Calu3 (cell line): ENCODE results near the gene TPCN2. TPM values are rescaled to one million over a fixed set of nuclear protein-coding genes. Genes with fewer than 3 reads are reported as not detected.

Source experiments
- BruUV-seq: library from RNA; stranded (reverse); fragments of 400-500 nt; replicated peaks from 2 replicates; lab custom pipeline; 2021; lab: Mats Ljungman, UMichigan
- CTCF ChIA-PET: fragments of 300-600 bp; sonication (Branson Sonifier 250); formaldehyde crosslinking; loops from one replicate; lab custom pipeline; 2022; ENCODE audit warnings: antibody characterized with exemption; lab: Charles Lee
- DNase-seq: peaks from one replicate; pipeline ENCODE4 v3.0.0; 2022
- H3K27ac Mint-ChIP-seq: one replicate; pipeline ENCODE4 v1.8.0; 2022; ENCODE audit warnings: mixed read lengths; ENCODE audit not compliant: unreplicated experiment
- H3K27me3 Mint-ChIP-seq: one replicate; pipeline ENCODE4 v1.8.0; 2022; ENCODE audit warnings: mixed read lengths; ENCODE audit not compliant: unreplicated experiment
- H3K36me3 Mint-ChIP-seq: one replicate; pipeline ENCODE4 v1.8.0; 2022; ENCODE audit warnings: mild to moderate bottlenecking, moderate library complexity, mixed read lengths; ENCODE audit not compliant: insufficient read depth, unreplicated experiment
- H3K4me1 Mint-ChIP-seq: one replicate; pipeline ENCODE4 v1.8.0; 2022; ENCODE audit warnings: mild to moderate bottlenecking, low read depth, mixed read lengths; ENCODE audit not compliant: unreplicated experiment
- H3K4me3 Mint-ChIP-seq: one replicate; pipeline ENCODE4 v1.8.0; 2022; ENCODE audit warnings: mild to moderate bottlenecking, low read depth, moderate library complexity, mixed read lengths; ENCODE audit not compliant: unreplicated experiment
- H3K9me3 Mint-ChIP-seq: one replicate; pipeline ENCODE4 v1.8.0; 2022; ENCODE audit warnings: low read depth, mixed read lengths; ENCODE audit not compliant: unreplicated experiment
- intact Hi-C: fragments of 100-400 bp; cut with micrococcal nuclease; formaldehyde crosslinking; loops from one replicate; pipeline ENCODE4 v1.10.0; 2022; ENCODE audit not compliant: unreplicated experiment
- total RNA-seq: library from RNA; stranded (reverse); gene quantifications from 2 replicates; pipeline ENCODE4 v1.2.3, GENCODE V29; 2022
- TF ChIP-seq, protein P1 (sequence below): fragments of 200-600 bp; IDR thresholded peaks from one replicate; pipeline ENCODE4 v1.8.0; 2022; ENCODE audit warnings: antibody characterized with exemption; ENCODE audit not compliant: unreplicated experiment

Gene TPCN2
- total RNA-seq, 1 experiment from 2014 or later = 21.9 TPM

DNA sequence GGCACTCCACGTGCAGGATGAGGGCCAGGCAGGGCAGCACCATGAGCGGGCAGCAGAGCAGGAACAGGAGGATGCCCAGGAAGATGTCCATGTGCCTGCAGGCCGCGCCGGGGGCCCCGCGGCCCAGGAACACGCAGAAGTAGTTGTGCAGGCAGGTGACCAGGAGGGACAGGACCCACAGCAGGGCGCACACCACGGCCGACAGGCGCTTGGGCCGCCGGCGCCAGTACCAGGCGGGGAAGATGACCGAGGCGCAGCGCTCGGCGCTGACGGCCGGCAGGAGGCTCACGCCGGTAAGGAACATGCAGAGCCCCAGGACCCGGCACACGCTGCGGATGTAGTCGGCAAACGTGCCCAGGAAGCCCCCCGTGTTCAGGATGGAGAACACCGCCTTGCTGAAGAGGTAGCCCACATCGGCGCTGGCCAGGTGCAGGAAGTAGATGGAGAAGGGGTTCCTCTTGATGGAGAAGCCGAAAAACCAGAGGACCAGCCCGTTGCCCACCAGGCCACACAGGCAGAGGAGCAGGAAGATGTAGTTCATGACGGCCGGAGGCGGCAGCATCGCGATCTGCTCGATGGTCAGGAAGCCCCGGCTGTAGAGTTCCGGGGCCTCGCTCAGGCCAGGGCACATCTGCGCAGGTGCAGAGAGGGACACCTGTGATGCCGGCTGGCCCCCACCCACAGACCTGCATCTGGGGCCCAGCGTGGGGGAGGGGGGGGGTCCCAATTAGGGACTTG lies 42.9 kb upstream of the TPCN2 start:
- CTCF ChIA-PET = no interaction called here

DNA sequence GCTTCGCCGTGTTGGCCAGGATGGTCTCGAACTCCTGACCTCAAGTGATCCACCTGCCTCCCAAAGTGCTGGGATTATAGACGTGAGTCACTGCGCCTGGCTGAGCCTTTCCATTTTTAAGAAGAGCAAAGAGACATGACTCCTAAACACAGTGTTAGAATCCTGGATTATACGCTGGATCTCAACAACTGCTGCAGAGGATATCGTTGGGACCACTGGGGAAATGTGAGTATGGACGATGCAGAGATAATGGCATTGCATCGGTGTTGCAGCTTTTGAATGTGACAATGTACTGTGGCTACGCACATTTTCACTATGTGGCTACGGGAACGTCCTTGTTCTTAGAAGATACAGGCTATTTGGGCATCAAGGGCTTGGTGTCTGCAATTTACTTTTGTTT lies 41.9 kb upstream of the TPCN2 start:
- CTCF ChIA-PET = interaction anchor here (1.0 kb wide), 1 partner anchor 103 kb away, joined by 3 read pairs; the partner anchor contains the start of genes IGHMBP2 and MRPL21
- intact Hi-C loops = no loop called here
- peaks cover 26% of the 10 kb centered on the region for H3K4me1 Mint-ChIP-seq
- BruUV-seq = no TSS peak
- TF ChIP-seq, protein P1, sequence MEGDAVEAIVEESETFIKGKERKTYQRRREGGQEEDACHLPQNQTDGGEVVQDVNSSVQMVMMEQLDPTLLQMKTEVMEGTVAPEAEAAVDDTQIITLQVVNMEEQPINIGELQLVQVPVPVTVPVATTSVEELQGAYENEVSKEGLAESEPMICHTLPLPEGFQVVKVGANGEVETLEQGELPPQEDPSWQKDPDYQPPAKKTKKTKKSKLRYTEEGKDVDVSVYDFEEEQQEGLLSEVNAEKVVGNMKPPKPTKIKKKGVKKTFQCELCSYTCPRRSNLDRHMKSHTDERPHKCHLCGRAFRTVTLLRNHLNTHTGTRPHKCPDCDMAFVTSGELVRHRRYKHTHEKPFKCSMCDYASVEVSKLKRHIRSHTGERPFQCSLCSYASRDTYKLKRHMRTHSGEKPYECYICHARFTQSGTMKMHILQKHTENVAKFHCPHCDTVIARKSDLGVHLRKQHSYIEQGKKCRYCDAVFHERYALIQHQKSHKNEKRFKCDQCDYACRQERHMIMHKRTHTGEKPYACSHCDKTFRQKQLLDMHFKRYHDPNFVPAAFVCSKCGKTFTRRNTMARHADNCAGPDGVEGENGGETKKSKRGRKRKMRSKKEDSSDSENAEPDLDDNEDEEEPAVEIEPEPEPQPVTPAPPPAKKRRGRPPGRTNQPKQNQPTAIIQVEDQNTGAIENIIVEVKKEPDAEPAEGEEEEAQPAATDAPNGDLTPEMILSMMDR = no peak
- H3K36me3 Mint-ChIP-seq = peaks cover 5% of the 10 kb centered on the region
- no peak overlapping the region for H3K27ac Mint-ChIP-seq
- no peaks in the 10 kb centered on the region for H3K9me3 Mint-ChIP-seq
- H3K4me3 Mint-ChIP-seq = no peak overlapping the region
- no peak for DNase-seq
- peaks cover 19% of the 10 kb centered on the region for H3K27me3 Mint-ChIP-seq

More for the DNA sequence above, 42.9 kb upstream of the TPCN2 start:
- no peaks in the 10 kb centered on the region for H3K9me3 Mint-ChIP-seq
- no peaks in the 10 kb centered on the region for H3K36me3 Mint-ChIP-seq
- no peak overlapping the region for H3K27ac Mint-ChIP-seq
- TF ChIP-seq, protein P1 = no peak
- H3K4me3 Mint-ChIP-seq = no peak overlapping the region
- intact Hi-C loops = no loop called here
- peaks cover 19% of the 10 kb centered on the region for H3K27me3 Mint-ChIP-seq
- H3K4me1 Mint-ChIP-seq = peaks cover 21% of the 10 kb centered on the region
- no TSS peak for BruUV-seq
- DNase-seq = no peak

DNA sequence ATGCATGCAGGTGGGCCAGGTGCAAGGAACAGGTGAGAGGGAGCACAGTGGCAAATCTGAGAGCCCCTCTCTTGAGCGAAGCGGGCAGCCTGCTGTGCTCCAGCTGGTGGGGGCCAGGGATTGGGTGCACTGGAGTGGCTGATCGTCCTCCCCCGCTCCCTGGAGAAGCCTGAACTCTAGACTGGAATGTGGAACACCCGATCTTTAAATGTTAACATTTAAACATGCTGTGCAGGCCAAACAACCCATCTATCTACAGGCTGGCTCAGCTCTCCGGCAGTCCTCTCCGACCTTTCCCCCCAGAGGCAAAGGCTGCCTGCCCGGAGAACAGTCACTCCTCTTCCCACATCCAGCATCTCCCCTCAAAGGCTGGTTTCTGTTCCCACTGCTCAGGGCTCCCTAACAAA lies 40.8 kb upstream of the TPCN2 start:
- H3K27ac Mint-ChIP-seq = peak overlapping the region; percentile 60
- peak overlapping the region; percentile 18 for H3K4me3 Mint-ChIP-seq
- intact Hi-C loops = no loop called here
- no peaks in the 10 kb centered on the region for H3K9me3 Mint-ChIP-seq
- no peak for DNase-seq
- TF ChIP-seq, protein P1 = no peak
- H3K36me3 Mint-ChIP-seq = peaks cover 11% of the 10 kb centered on the region
- CTCF ChIA-PET = interaction anchor here (0.9 kb wide), 1 partner anchor 68 kb away, joined by 3 read pairs; no protein-coding TSS in a partner anchor
- BruUV-seq = no TSS peak
- peaks cover 27% of the 10 kb centered on the region for H3K4me1 Mint-ChIP-seq
- H3K27me3 Mint-ChIP-seq = peaks cover 11% of the 10 kb centered on the region

DNA sequence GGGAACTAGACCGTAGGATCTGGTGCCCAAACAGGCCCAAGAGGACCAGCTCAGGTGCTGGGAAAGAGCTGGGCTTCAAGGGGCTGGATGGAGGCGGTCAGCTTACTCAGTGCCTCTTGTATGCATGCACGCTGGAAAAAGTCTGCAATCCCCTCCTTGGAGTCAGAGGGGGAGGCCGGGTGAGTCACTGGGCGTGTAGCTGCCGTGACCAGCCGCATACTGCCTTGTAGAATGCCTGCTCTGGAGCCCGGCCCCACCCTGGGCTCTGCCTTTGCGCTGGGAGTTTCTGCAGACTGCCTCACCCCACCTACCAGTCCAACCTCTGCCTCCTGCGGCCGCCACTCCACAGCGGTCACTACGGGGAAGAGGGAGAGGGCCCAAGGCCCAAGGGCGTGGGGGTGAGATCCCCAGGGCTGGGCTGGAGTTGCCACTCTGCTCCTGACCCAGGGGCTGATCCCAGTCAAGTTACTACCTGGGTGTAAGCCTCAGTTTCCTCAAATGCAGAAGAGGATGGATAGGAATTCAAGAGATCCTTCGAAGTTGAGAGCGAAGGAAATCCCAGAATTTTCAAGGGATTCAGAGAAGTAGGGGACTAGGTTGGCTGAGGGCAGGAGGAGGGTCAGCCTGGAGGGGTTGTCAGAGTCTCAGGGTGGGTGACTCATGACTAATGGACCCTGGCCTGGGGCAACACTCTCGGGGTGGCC lies 39.8 kb upstream of the TPCN2 start:
- H3K4me1 Mint-ChIP-seq = peaks cover 27% of the 10 kb centered on the region
- no TSS peak for BruUV-seq
- H3K27ac Mint-ChIP-seq = peak overlapping the region; percentile 60

More for the DNA sequence above, 39.8 kb upstream of the TPCN2 start:
- intact Hi-C loops = no loop called here
- Mint-ChIP-seq H3K36me3 (peaks cover 11% of the 10 kb centered on the region), H3K27me3 (peaks cover 4% of the 10 kb centered on the region), H3K4me3 (no peak overlapping the region), H3K9me3 (no peaks in the 10 kb centered on the region)
- TF ChIP-seq, protein P1 = no peak
- CTCF ChIA-PET = interaction anchor here (0.9 to 1.0 kb wide), 2 partner anchors 35 to 69 kb away, joined by 3 to 7 read pairs; no protein-coding TSS in a partner anchor
- peak; percentile 80 for DNase-seq
